Calu3 (cell line): ENCODE measurements around the gene BMP6. TPM values are rescaled to one million over a fixed set of nuclear protein-coding genes. Genes with fewer than 3 reads are reported as not detected.

ENCODE experiments used
- BruUV-seq: library from RNA; stranded (reverse); fragments of 400-500 nt; replicated peaks from 2 replicates; lab custom pipeline; 2021; lab: Mats Ljungman, UMichigan
- CTCF ChIA-PET: fragments of 300-600 bp; sonication (Branson Sonifier 250); formaldehyde crosslinking; loops from one replicate; lab custom pipeline; 2022; ENCODE audit warnings: antibody characterized with exemption; lab: Charles Lee
- DNase-seq: peaks from one replicate; pipeline ENCODE4 v3.0.0; 2022
- H3K27ac Mint-ChIP-seq: one replicate; pipeline ENCODE4 v1.8.0; 2022; ENCODE audit warnings: mixed read lengths; ENCODE audit not compliant: unreplicated experiment
- H3K27me3 Mint-ChIP-seq: one replicate; pipeline ENCODE4 v1.8.0; 2022; ENCODE audit warnings: mixed read lengths; ENCODE audit not compliant: unreplicated experiment
- H3K36me3 Mint-ChIP-seq: one replicate; pipeline ENCODE4 v1.8.0; 2022; ENCODE audit warnings: mild to moderate bottlenecking, moderate library complexity, mixed read lengths; ENCODE audit not compliant: insufficient read depth, unreplicated experiment
- H3K4me1 Mint-ChIP-seq: one replicate; pipeline ENCODE4 v1.8.0; 2022; ENCODE audit warnings: mild to moderate bottlenecking, low read depth, mixed read lengths; ENCODE audit not compliant: unreplicated experiment
- H3K4me3 Mint-ChIP-seq: one replicate; pipeline ENCODE4 v1.8.0; 2022; ENCODE audit warnings: mild to moderate bottlenecking, low read depth, moderate library complexity, mixed read lengths; ENCODE audit not compliant: unreplicated experiment
- H3K9me3 Mint-ChIP-seq: one replicate; pipeline ENCODE4 v1.8.0; 2022; ENCODE audit warnings: low read depth, mixed read lengths; ENCODE audit not compliant: unreplicated experiment
- CTCF ChIP-seq: fragments of 200-600 bp; IDR thresholded peaks from one replicate; pipeline ENCODE4 v1.8.0; 2022; ENCODE audit warnings: antibody characterized with exemption; ENCODE audit not compliant: unreplicated experiment
- intact Hi-C: fragments of 100-400 bp; cut with micrococcal nuclease; formaldehyde crosslinking; loops from one replicate; pipeline ENCODE4 v1.10.0; 2022; ENCODE audit not compliant: unreplicated experiment
- total RNA-seq: library from RNA; stranded (reverse); gene quantifications from 2 replicates; pipeline ENCODE4 v1.2.3, GENCODE V29; 2022

The BMP6 gene
- total RNA-seq, 1 experiment from 2014 or later: 0.17 TPM

GRCh38 chr6:7901780-7902179 lies 175.9 kb downstream of the BMP6 start:
- peaks cover 24% of the 10 kb centered on the region for H3K36me3 Mint-ChIP-seq
- CTCF ChIA-PET: no interaction called here
- DNase-seq: no peak

GRCh38 chr6:7902221-7902620 lies 176.3 kb downstream of the BMP6 start:
- Mint-ChIP-seq H3K27ac (no peak overlapping the region), H3K27me3 (no peaks in the 10 kb centered on the region), H3K4me3 (no peak overlapping the region), H3K9me3 (no peaks in the 10 kb centered on the region), H3K4me1 (no peaks in the 10 kb centered on the region), H3K36me3 (peaks cover 24% of the 10 kb centered on the region)
- no peak for TF ChIP-seq CTCF
- no TSS peak for BruUV-seq
- intact Hi-C loops: no loop called here
- no peak for DNase-seq
- CTCF ChIA-PET: no interaction called here

More at GRCh38 chr6:7901780-7902179, 175.9 kb downstream of the BMP6 start:
- no peaks in the 10 kb centered on the region for H3K27me3 Mint-ChIP-seq
- BruUV-seq: no TSS peak
- no peaks in the 10 kb centered on the region for H3K9me3 Mint-ChIP-seq
- no peaks in the 10 kb centered on the region for H3K4me1 Mint-ChIP-seq
- no peak overlapping the region for H3K4me3 Mint-ChIP-seq
- intact Hi-C loops: no loop called here
- H3K27ac Mint-ChIP-seq: no peak overlapping the region
- TF ChIP-seq CTCF: no peak

GRCh38 chr6:7902867-7903266 lies 177.0 kb downstream of the BMP6 start:
- no peak overlapping the region for H3K27ac Mint-ChIP-seq
- no peaks in the 10 kb centered on the region for H3K9me3 Mint-ChIP-seq
- H3K27me3 Mint-ChIP-seq: no peaks in the 10 kb centered on the region
- H3K4me1 Mint-ChIP-seq: peaks cover 6% of the 10 kb centered on the region
- DNase-seq: no peak
- no TSS peak for BruUV-seq
- TF ChIP-seq CTCF: no peak
- intact Hi-C loops: no loop called here
- H3K4me3 Mint-ChIP-seq: no peak overlapping the region
- H3K36me3 Mint-ChIP-seq: peaks cover 22% of the 10 kb centered on the region
- CTCF ChIA-PET: no interaction called here

- BruUV-seq: no TSS peak
- intact Hi-C loops: no loop called here
Measured at GRCh38 chr6:7903673-7904072, 177.8 kb downstream of the BMP6 start.

More at GRCh38 chr6:7903673-7904072, 177.8 kb downstream of the BMP6 start:
- Mint-ChIP-seq H3K36me3 (peaks cover 14% of the 10 kb centered on the region), H3K9me3 (no peaks in the 10 kb centered on the region), H3K27me3 (no peaks in the 10 kb centered on the region), H3K4me1 (peaks cover 8% of the 10 kb centered on the region), H3K4me3 (no peak overlapping the region), H3K27ac (no peak overlapping the region)
- CTCF ChIA-PET: no interaction called here
- TF ChIP-seq CTCF: no peak
- DNase-seq: no peak
